ENCODE measurements around the gene STAU1.
A peak's percentile ranks its signal among the peaks of the same experiment; 100 is the strongest.

STAU1 gene

DNA sequence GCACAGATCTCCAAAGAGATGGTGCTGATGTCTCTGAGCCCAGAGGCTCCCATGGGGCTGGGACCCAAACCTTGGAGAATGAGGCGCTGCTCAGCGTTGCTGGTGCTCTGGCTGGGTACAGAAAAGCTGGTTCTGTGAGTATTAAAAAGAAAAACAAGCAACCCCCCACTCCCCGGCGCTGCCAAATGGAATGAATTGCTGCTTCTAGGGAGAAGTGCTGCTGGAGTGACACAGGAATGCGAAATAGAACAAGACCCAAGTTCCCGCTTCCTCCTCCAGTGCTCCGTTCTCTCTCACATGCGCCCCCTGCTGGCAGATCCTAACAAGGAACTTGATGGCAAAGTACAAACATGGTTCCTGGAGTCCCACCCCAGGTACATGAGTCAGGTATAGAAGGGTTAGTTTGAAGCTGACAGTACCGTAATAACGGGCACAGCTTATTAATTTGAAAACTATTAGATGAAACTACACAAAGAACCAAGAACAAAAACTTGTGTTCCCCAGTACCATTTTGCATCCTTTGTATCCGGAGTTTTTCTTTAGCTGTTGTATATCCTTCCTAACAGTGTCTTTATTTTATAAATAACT lies 29.0 kb upstream of the STAU1 start:
- TF ChIP-seq, protein P1, sequence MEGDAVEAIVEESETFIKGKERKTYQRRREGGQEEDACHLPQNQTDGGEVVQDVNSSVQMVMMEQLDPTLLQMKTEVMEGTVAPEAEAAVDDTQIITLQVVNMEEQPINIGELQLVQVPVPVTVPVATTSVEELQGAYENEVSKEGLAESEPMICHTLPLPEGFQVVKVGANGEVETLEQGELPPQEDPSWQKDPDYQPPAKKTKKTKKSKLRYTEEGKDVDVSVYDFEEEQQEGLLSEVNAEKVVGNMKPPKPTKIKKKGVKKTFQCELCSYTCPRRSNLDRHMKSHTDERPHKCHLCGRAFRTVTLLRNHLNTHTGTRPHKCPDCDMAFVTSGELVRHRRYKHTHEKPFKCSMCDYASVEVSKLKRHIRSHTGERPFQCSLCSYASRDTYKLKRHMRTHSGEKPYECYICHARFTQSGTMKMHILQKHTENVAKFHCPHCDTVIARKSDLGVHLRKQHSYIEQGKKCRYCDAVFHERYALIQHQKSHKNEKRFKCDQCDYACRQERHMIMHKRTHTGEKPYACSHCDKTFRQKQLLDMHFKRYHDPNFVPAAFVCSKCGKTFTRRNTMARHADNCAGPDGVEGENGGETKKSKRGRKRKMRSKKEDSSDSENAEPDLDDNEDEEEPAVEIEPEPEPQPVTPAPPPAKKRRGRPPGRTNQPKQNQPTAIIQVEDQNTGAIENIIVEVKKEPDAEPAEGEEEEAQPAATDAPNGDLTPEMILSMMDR (conservative IDR thresholded peaks at IDR 0.05) = peak; percentile 93
- peak overlapping the region; percentile 90; the same call in 1 of the 2 replicates for H3K27ac ChIP-seq

GRCh38 chr20:49215232-49215631 lies 27.1 kb upstream of the STAU1 start:
- H3K27ac ChIP-seq = no peak overlapping the region
- TF ChIP-seq, protein P1 (conservative IDR thresholded peaks at IDR 0.05) = no peak

DNA sequence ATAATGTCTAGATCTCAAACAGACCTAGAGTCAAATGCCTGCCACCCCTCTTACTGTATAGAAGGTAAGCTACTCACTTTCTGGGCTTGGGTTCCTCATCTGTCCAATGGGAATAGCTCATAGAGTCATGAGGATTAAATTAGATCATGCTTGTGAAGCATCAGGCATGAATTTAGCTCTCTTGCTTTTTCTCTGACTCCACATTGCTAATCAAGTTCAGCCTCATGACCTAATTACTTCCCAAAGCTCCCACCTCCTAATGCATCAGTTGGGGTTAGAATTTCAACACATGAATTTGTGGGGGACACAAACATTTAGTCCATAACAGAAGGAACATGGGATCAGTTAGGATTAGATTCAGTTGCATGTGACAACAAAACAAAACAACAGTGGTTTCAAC lies 26.4 kb upstream of the STAU1 start:
- TF ChIP-seq, protein P1 (conservative IDR thresholded peaks at IDR 0.05) = no peak
- no peak overlapping the region for H3K27ac ChIP-seq

- H3K27ac ChIP-seq = peak overlapping the region; percentile 60
- TF ChIP-seq, protein P1 (conservative IDR thresholded peaks at IDR 0.05) = no peak
These were observed 22.6 kb upstream of the STAU1 start for GRCh38 chr20:49210757-49211110.

GRCh38 chr20:49210101-49210756 lies 22.1 kb upstream of the STAU1 start:
- H3K27ac ChIP-seq = peak overlapping the region; percentile 60
- TF ChIP-seq, protein P1 (conservative IDR thresholded peaks at IDR 0.05) = no peak

GRCh38 chr20:49207076-49207475 lies 18.9 kb upstream of the STAU1 start:
- H3K27ac ChIP-seq = no peak overlapping the region
- TF ChIP-seq, protein P1 (conservative IDR thresholded peaks at IDR 0.05) = 0 out of 2 replicates have a peak, but pooled peaks have one; percentile 9

DNA sequence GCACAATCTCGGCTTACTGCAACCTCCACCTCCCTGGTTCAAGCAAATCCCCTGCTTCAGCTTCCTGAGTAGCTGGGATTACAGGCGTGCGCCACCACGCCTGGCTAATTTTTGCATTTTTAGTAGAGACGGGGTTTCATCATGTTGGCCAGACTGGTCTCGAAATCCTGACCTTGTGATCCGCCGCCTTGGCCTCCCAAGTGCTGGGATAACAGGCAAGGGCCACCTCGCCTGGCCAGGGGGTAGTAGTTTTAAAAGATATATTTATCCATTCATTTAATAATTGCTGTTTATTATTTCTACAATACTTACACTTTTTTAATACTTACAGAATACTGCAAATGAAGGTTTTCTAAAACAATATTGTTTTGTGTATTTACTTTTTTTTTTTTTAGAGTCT lies 15.6 kb upstream of the STAU1 start:
- TF ChIP-seq, protein P1 (conservative IDR thresholded peaks at IDR 0.05) = no peak
- H3K27ac ChIP-seq = no peak overlapping the region
